OCI-LY7 (cell line): ENCODE results near the gene DISC1. TPM values are rescaled to one million over a fixed set of nuclear protein-coding genes. Genes with fewer than 3 reads are reported as not detected.

Experiments
- BruUV-seq: library from RNA; stranded (reverse); fragments of 400-500 nt; replicated peaks from 2 replicates; lab custom pipeline; 2021; lab: Mats Ljungman, UMichigan
- CTCF ChIA-PET: fragments of 300-600 bp; sonication (Branson Sonifier 250); formaldehyde crosslinking; loops from one replicate; lab custom pipeline; 2022; ENCODE audit warnings: antibody characterized with exemption; ENCODE audit not compliant: unreplicated experiment; lab: Charles Lee
- POLR2A ChIA-PET: fragments of 300-600 bp; sonication (Branson Sonifier 250); formaldehyde crosslinking; loops from one replicate; lab custom pipeline; 2022; ENCODE audit warnings: antibody characterized with exemption; lab: Charles Lee
- DNase-seq: peaks from one replicate; pipeline ENCODE4 v3.0.0-alpha.2; 2015; ENCODE audit warnings: low spot score
- H2AFZ ChIP-seq: fragments of 200-600 bp; sonication (generic), shearing (Covaris generic); 2 replicates; pipeline ENCODE4 v1.6.1; 2014; ENCODE audit warnings: mild to moderate bottlenecking, antibody characterized with exemption, low read length, moderate library complexity
- H3K27ac ChIP-seq: fragments of 200-600 bp; sonication (generic); 2 replicates; pipeline ENCODE4 v1.5.1; 2014; ENCODE audit warnings: mixed run types, low read depth, mild to moderate bottlenecking, moderate library complexity, low read length, inconsistent platforms; ENCODE audit not compliant: poor library complexity, severe bottlenecking
- H3K36me3 ChIP-seq: fragments of 200-600 bp; sonication (generic); 2 replicates; pipeline ENCODE4 v1.6.1; 2014; ENCODE audit warnings: mild to moderate bottlenecking, antibody characterized with exemption, low read length, moderate library complexity, mixed read lengths; ENCODE audit not compliant: insufficient read depth
- H3K4me1 ChIP-seq: fragments of 200-600 bp; sonication (generic); 2 replicates; pipeline ENCODE4 v1.5.1; 2014; ENCODE audit warnings: mild to moderate bottlenecking, low read length; ENCODE audit not compliant: insufficient read depth, poor library complexity, severe bottlenecking
- H3K4me2 ChIP-seq: fragments of 200-600 bp; sonication (generic); 2 replicates; pipeline ENCODE4 v1.6.1; 2014; ENCODE audit warnings: mild to moderate bottlenecking, low read length
- H3K4me3 ChIP-seq: fragments of 200-600 bp; sonication (generic); 2 replicates; pipeline ENCODE4 v1.5.1; 2014; ENCODE audit warnings: mild to moderate bottlenecking, low read depth, low read length; ENCODE audit not compliant: poor library complexity, severe bottlenecking
- H3K79me2 ChIP-seq: fragments of 200-600 bp; sonication (generic); 2 replicates; pipeline ENCODE4 v1.6.1; 2016; ENCODE audit warnings: low read depth, mild to moderate bottlenecking, low read length, moderate library complexity, mixed read lengths; ENCODE audit not compliant: insufficient read depth
- H3K9me2 ChIP-seq: fragments of 200-600 bp; sonication (generic); 2 replicates; pipeline ENCODE4 v1.6.1; 2016; ENCODE audit warnings: mild to moderate bottlenecking, low read length, mixed read lengths; ENCODE audit not compliant: insufficient read depth
- H3K9me3 ChIP-seq: fragments of 200-600 bp; sonication (generic); 2 replicates; pipeline ENCODE4 v1.6.1; 2014; ENCODE audit warnings: mild to moderate bottlenecking, mixed run types, low read length, mixed read lengths
- H4K20me1 ChIP-seq: fragments of 200-600 bp; sonication (generic); 2 replicates; pipeline ENCODE4 v1.6.1; 2014; ENCODE audit warnings: mild to moderate bottlenecking, antibody characterized with exemption, low read length, moderate library complexity, mixed read lengths; ENCODE audit not compliant: insufficient read depth
- CTCF ChIP-seq: fragments of 200-600 bp; sonication (generic); conservative IDR thresholded peaks from 2 replicates; pipeline ENCODE4 v1.5.1; 2014; ENCODE audit warnings: mild to moderate bottlenecking, antibody characterized with exemption, low read length, moderate library complexity, mixed read lengths
- EZH2phosphoT487 ChIP-seq: fragments of 200-600 bp; sonication (generic); IDR thresholded peaks from 2 replicates; pipeline ENCODE4 v1.6.1; 2018; ENCODE audit warnings: low read depth, borderline replicate concordance, mild to moderate bottlenecking, mixed run types, antibody characterized with exemption, low read length, moderate library complexity, mixed read lengths
- intact Hi-C: fragments of 100-400 bp; cut with micrococcal nuclease; formaldehyde crosslinking; loops from one replicate; pipeline ENCODE4 v1.10.0; 2022; ENCODE audit not compliant: unreplicated experiment
- total RNA-seq, 2 experiments: library from RNA; depleted of rRNA in 1 of 2; stranded (reverse); fragments of >200 nt in 1 of 2; shearing (Covaris generic) in 1 of 2; gene quantifications; 2 replicates each; pipeline ENCODE4 v1.2.3, GENCODE V29; 2014 to 2022

DISC1 gene
- total RNA-seq, 2 experiments from 2014 or later: 0.91 TPM; not detected in 1

- intact Hi-C loops: loop anchor here (5.0 kb wide), 2 partner anchors 180 to 685 kb away; partner anchors contain the start of gene EGLN1
- Histone ChIP-seq H3K79me2 (no peaks in the 10 kb centered on the region), H4K20me1 (no peaks in the 10 kb centered on the region), H3K4me3 (no peak overlapping the region), H3K36me3 (no peaks in the 10 kb centered on the region), H3K9me3 (no peaks in the 10 kb centered on the region), H3K4me1 (no peaks in the 10 kb centered on the region), H3K4me2 (no peak overlapping the region), H3K9me2 (no peaks in the 10 kb centered on the region), H2AFZ (no peak overlapping the region), H3K27ac (no peak overlapping the region)
- BruUV-seq: no TSS peak
- no peak for DNase-seq
- ChIA-PET CTCF (no interaction called here), POLR2A (interaction anchor here (0.5 to 0.7 kb wide), 2 partner anchors 53 to 244 kb away, joined by 3 read pairs; no protein-coding TSS in a partner anchor)
- TF ChIP-seq CTCF (no peak), EZH2phosphoT487 (no peak)
These were observed 24.5 kb upstream of the DISC1 start for GRCh38 chr1:231601824-231602672.

GRCh38 chr1:231602673-231602984 lies 24.0 kb upstream of the DISC1 start:
- no peaks in the 10 kb centered on the region for H3K79me2 ChIP-seq
- intact Hi-C loops: loop anchor here (5.0 kb wide), 2 partner anchors 180 to 685 kb away; partner anchors contain the start of gene EGLN1
- no peak for DNase-seq
- TF ChIP-seq CTCF (no peak), EZH2phosphoT487 (no peak)
- BruUV-seq: no TSS peak
- H3K4me2 ChIP-seq: no peak overlapping the region
- no peak overlapping the region for H3K27ac ChIP-seq
- ChIA-PET CTCF (no interaction called here), POLR2A (no interaction called here)
- no peaks in the 10 kb centered on the region for H3K36me3 ChIP-seq
- no peaks in the 10 kb centered on the region for H4K20me1 ChIP-seq
- H3K4me1 ChIP-seq: no peaks in the 10 kb centered on the region
- no peak overlapping the region for H3K4me3 ChIP-seq
- no peaks in the 10 kb centered on the region for H3K9me3 ChIP-seq
- no peak overlapping the region for H2AFZ ChIP-seq
- no peaks in the 10 kb centered on the region for H3K9me2 ChIP-seq
